Psoas muscle (tissue), 8 donors: ENCODE data around the gene TC2N. TPM values are rescaled to one million over a fixed set of nuclear protein-coding genes. Genes with fewer than 3 reads are reported as not detected.

Experiments
- ATAC-seq, 4 donors: fragments of 200-7000 bp; cut with Tn5 transposase; one replicate each; pipeline ENCODE4 v1.9.1; 2020; ENCODE audit warnings: moderate library complexity in 3 of 4, mild to moderate bottlenecking in 2 of 4
- DNase-seq, 2 donors: peaks; one replicate each; pipeline ENCODE4 v3.0.0-alpha.2; 2020
- H3K27ac ChIP-seq: fragments of 200-600 bp; one replicate; pipeline ENCODE4 v1.8.0; 2022
- H3K27me3 ChIP-seq, 3 donors: fragments of 200-600 bp in 1 of 3; one replicate each; pipeline versions ENCODE4 v1.6.1 to v1.8.0; 2013 to 2022; ENCODE audit warnings: low read length in 2 of 3, mild to moderate bottlenecking in 2 of 3, moderate library complexity in 1 of 3; ENCODE audit not compliant: insufficient read depth in 3 of 3
- H3K36me3 ChIP-seq, 2 donors: fragments of 200-600 bp in 1 of 2; one replicate each; pipeline versions ENCODE4 v1.6.1 to v1.8.0; 2013 to 2022; ENCODE audit warnings: low read depth in 1 of 2, mild to moderate bottlenecking in 1 of 2, moderate library complexity in 1 of 2; ENCODE audit not compliant: insufficient read depth in 1 of 2
- H3K4me1 ChIP-seq: fragments of 200-600 bp; one replicate; pipeline ENCODE4 v1.8.0; 2022
- H3K4me3 ChIP-seq: fragments of 200-600 bp; one replicate; pipeline ENCODE4 v1.8.0; 2022; ENCODE audit warnings: mild to moderate bottlenecking
- H3K9me3 ChIP-seq: fragments of 200-600 bp; one replicate; pipeline ENCODE4 v1.8.0; 2022
- WGBS, 3 donors: extraction: QIAGEN DNeasy Blood & Tissue Kit; methylation state at CpG; one replicate each; pipeline versions ENCODE4 v1.1.6 to v1.1.7; 2013; 5-methylcytosine and 5-hydroxymethylcytosine counted together
- intact Hi-C, 2 donors: fragments of 100-400 bp; cut with DNase I; formaldehyde crosslinking; loops; one replicate each; pipeline versions ENCODE4 v1.11.0 to v1.14.2; 2022
- polyA plus RNA-seq, 3 donors: library from polyadenylated mRNA; stranded (reverse); fragments of 200-250 nt; gene quantifications; one replicate each; pipeline ENCODE4 v1.2.3, GENCODE V29; 2013
- total RNA-seq, 4 donors: library from RNA; stranded (reverse); fragmentation: NEBNext Ultra II Directional in 2 of 4; extraction: Animal tissue kit (Norgen Biotek cat#: 25700) in 2 of 4; gene quantifications; one replicate each; pipeline versions ENCODE4 v1.2.1 to v1.2.4, GENCODE V29; 2021 to 2023
- TF ChIP-seq, protein P1 (sequence below): fragments of 200-600 bp; IDR thresholded peaks from one replicate; pipeline ENCODE4 v1.8.0; 2022; ENCODE audit warnings: antibody characterized with exemption
- donor health status: healthy with polysubstance abuse.
- donor health status: DM: no; HTN: no; CAD: no; lungs with moderate emphysema.
- donor health status: Bipolar disorder and iron deficiency.
- donor health status: healthy.
- donor health status: DM: yes; HTN: yes; CAD: no.
- donor health status: DM: no; HTN: no; CAD: no.
- donor health status: DM: no; HTN: no; CAD: no.
- donor health status: DM: yes; HTN: yes; CAD: no.

The TC2N gene
- total and polyA plus RNA-seq, 7 donors = 1.2 to 4.3 (median 2.3) TPM

DNA sequence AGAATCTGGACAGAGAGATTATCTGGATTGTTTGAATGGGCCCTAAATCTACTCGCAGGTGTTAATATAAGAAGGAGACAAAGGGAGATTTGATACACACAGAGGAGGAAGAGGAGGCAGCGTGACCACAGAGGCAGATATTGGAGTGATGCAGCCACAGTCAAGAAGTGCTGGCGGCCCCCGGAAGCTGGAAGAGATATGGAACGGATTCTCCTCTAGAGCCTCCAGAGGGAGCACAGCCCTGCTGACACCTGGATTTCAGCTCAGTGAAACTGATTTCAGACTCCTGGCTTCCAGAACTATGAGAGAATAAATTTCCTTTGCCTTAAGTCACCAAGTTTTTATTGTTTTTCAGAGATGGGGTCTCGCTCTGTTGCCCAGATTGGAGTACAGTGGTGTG lies 9.2 kb upstream of the TC2N start:
- H3K27ac ChIP-seq = no peak overlapping the region
- DNase-seq = no peak
- H3K36me3 ChIP-seq = no peaks in the 10 kb centered on the region
- no peak for ATAC-seq
- TF ChIP-seq, protein P1, sequence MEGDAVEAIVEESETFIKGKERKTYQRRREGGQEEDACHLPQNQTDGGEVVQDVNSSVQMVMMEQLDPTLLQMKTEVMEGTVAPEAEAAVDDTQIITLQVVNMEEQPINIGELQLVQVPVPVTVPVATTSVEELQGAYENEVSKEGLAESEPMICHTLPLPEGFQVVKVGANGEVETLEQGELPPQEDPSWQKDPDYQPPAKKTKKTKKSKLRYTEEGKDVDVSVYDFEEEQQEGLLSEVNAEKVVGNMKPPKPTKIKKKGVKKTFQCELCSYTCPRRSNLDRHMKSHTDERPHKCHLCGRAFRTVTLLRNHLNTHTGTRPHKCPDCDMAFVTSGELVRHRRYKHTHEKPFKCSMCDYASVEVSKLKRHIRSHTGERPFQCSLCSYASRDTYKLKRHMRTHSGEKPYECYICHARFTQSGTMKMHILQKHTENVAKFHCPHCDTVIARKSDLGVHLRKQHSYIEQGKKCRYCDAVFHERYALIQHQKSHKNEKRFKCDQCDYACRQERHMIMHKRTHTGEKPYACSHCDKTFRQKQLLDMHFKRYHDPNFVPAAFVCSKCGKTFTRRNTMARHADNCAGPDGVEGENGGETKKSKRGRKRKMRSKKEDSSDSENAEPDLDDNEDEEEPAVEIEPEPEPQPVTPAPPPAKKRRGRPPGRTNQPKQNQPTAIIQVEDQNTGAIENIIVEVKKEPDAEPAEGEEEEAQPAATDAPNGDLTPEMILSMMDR = no peak
- 89 to 96% (median 92%) methylated on average over 6 of the region's 6 CpGs for WGBS, 3 donors
- peaks cover 0 to 3% (median 0%) of the 10 kb centered on the region in 3 donors for H3K27me3 ChIP-seq
- peaks cover 12% of the 10 kb centered on the region for H3K4me1 ChIP-seq
- intact Hi-C loops = no loop called here
- no peak overlapping the region for H3K4me3 ChIP-seq
- H3K9me3 ChIP-seq = no peaks in the 10 kb centered on the region

DNA sequence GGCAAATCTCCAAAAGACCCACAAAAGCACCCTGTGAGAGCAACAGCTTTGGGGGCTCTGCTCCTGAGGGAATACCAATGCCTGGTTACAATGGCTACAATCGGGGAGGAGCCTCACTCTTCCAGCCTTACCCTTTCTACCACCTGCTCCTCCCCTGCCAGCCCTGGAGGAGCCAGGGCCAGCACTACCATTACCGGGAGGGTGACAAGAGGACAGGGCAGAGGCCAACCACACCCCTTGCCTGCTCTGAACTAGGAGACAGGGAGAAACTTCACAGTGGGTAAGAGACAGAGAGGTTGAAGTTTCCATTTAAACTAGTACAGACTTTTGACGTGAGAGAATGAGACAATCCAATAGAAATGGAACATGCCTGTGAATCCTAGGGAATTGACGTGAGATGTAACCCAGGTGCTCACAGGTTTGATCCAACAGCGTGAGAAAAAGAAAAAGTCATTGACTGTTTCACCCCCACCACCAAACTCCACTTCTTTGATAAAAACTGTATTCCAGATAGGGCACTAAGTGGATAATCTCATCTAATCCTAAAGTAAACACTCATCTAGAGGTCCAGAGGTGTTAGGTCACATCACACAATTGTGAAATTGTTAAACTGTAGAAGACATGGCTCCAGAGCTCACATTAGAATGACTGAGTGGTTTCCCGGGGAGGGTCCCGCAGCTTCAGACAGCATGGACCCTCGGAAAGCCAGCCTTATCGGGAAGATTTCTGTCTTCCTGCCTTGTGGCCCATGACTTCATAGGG lies 8.4 kb upstream of the TC2N start:
- H3K27ac ChIP-seq = no peak overlapping the region

DNA sequence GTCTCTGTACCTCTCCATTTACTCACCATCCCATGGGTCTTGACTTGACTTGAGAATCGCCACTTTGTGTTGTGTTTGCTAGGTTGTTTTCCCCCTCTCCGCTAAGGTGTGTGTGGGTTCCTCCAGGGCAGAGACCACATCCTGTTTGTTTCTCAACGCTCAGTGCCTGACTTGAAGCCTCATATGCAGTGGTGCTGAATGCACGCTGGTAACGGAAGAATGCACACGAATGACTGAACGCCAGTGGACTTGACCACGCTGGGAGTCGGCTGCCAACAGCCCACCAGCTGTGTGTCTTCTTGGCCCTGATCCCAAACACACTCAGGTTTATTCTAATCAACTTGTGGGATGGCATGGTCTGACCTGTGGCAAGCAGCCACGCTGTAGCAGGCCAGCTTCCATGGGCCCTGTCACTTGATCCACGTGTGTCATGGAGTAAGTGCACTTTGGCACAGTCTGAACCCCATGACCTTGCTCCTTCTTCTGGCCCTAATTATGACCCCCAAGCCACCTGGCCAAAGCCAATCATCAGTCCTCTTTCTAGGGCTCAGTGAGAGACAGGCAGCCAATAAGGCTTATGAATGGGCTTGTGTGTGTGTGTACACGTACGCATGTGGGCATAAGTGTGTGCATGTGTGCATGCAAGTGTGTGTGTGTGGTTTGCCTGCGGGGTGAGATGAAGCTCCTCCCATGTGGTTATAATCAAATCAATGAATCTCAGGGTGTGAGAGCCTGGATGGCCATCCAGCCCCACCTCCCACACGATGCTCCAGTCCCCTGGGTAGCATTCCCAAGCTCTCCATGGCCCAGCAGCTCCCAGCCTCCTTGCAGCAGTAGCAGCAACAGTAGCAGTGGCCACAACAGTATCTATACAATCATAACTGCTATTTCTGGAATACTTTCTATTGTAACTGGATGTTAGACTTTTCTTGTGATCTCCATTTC lies 6.4 kb upstream of the TC2N start:
- DNase-seq (no peak), ATAC-seq (peak in 1 of 4 donors; percentile 41)
- Histone ChIP-seq H3K27me3 (no peaks in the 10 kb centered on the region), H3K4me1 (peaks cover 12% of the 10 kb centered on the region), H3K36me3 (no peaks in the 10 kb centered on the region), H3K4me3 (no peak overlapping the region), H3K27ac (no peak overlapping the region), H3K9me3 (no peaks in the 10 kb centered on the region)
- intact Hi-C loops = no loop called here
- WGBS, 3 donors = 56 to 62% (median 62%) methylated on average over 15 of the region's 15 CpGs
- TF ChIP-seq, protein P1 = no peak

More for the DNA sequence above, 8.4 kb upstream of the TC2N start:
- Histone ChIP-seq H3K4me1 (peaks cover 12% of the 10 kb centered on the region), H3K36me3 (no peaks in the 10 kb centered on the region), H3K4me3 (no peak overlapping the region), H3K27me3 (no peaks in the 10 kb centered on the region), H3K9me3 (no peaks in the 10 kb centered on the region)
- DNase-seq = no peak
- TF ChIP-seq, protein P1 = no peak
- intact Hi-C loops = no loop called here
- WGBS, 3 donors = 79 to 91% (median 89%) methylated on average over 9 of the region's 9 CpGs
- ATAC-seq = no peak

DNA sequence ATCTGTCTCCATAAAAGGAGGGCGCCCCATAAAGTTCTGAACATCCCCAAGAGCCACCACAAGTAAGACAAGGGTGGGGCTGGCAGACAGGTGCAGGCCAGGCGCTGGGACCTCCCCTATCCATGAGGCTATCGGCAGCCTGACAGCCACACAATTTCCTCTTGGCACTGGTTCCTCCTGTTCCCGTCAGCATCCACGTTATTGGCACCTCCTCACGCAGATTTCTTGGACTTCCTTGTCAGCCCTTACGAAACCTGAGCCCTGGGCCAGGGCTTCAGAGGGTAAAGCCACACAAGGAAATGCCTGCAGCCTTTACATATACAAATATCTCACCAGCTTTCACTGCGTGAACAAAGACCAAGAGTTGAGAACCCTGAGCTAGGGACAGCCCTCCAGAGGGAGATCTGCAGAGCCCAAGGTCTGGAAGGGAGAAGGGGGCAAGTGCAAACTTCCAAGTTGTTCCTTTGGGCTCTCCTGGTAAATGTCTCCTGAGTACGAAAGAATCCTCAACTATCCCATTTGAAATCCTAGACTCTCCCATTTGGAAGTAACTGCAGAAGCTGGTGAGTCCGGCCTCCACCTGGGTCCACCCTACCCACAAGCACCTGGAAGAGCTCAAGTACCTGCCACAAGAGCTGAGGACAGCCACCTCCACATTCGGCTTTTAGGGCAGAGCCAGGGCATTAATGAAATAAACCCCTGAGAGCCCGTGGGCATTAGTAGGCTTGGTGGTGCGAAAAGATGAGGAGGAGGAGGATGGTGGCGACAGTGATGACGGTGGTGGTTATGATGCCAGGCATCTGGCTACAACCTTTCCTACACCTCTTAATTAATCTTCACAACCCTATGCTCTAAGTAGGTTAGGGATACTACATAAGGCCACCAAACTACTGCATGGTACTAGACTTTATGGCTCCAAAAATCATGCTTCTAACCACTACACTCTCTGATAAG lies 5.5 kb upstream of the TC2N start:
- intact Hi-C loops = no loop called here
- Histone ChIP-seq H3K27me3 (no peaks in the 10 kb centered on the region), H3K4me3 (no peak overlapping the region), H3K27ac (peak overlapping the region; percentile 15), H3K36me3 (no peaks in the 10 kb centered on the region), H3K9me3 (no peaks in the 10 kb centered on the region), H3K4me1 (peaks cover 12% of the 10 kb centered on the region)
- TF ChIP-seq, protein P1 = no peak
- WGBS, 3 donors = 47 to 55% (median 48%) methylated on average over 15 of the region's 15 CpGs
- DNase-seq = peak; percentile 72 to 81
- peak; percentile 65 to 82 (median 74) for ATAC-seq
